A549 (cell line): ENCODE results near the gene SHC1.

Experiments
- CBX8 ChIP-seq: fragments of 200-600 bp; sonication (generic); IDR thresholded peaks from 2 replicates; pipeline ENCODE4 v1.6.1; 2016
- CTCF ChIP-seq: fragments of >200 bp; sonication (Bioruptor Twin); formaldehyde crosslinking; IDR thresholded peaks from 3 replicates; pipeline ENCODE4 v1.5.1; 2016
- HDAC2 ChIP-seq: fragments of 200-600 bp; sonication (generic); IDR thresholded peaks from 2 replicates; pipeline ENCODE4 v1.6.1; 2016
- JUNB ChIP-seq: fragments of >200 bp; sonication (Bioruptor Twin); formaldehyde crosslinking; IDR thresholded peaks from 2 replicates; pipeline ENCODE4 v1.6.1; 2016
- MAFK ChIP-seq: fragments of 450-650 bp; IDR thresholded peaks from 2 replicates; pipeline ENCODE4 v1.6.1; 2014; ENCODE audit not compliant: partially characterized antibody
- MAX ChIP-seq: IDR thresholded peaks from 2 replicates; pipeline ENCODE4 v1.6.1; 2012
- NR3C1 ChIP-seq: fragments of >200 bp; sonication (Bioruptor Twin); formaldehyde crosslinking; IDR thresholded peaks from 3 replicates; pipeline ENCODE4 v1.6.1; 2017
- PHF8 ChIP-seq: fragments of 200-600 bp; sonication (generic); IDR thresholded peaks from 2 replicates; pipeline ENCODE4 v1.6.1; 2016; ENCODE audit warnings: low read depth, mild to moderate bottlenecking, antibody characterized with exemption, moderate library complexity, borderline replicate concordance
- POLR2A ChIP-seq: IDR thresholded peaks from 2 replicates; pipeline ENCODE4 v1.6.1; 2012; ENCODE audit warnings: mild to moderate bottlenecking, low read length
- RFX5 ChIP-seq: fragments of 450-650 bp; IDR thresholded peaks from 2 replicates; pipeline ENCODE4 v1.7.1; 2014; ENCODE audit warnings: antibody characterized with exemption, mild to moderate bottlenecking, moderate library complexity
- TF ChIP-seq, protein P1 (sequence below): fragments of 450-650 bp; IDR thresholded peaks from 2 replicates; pipeline ENCODE4 v1.6.1; 2014; ENCODE audit warnings: antibody characterized with exemption
- TF ChIP-seq, protein P2 (sequence below): fragments of 200-600 bp; sonication (generic); IDR thresholded peaks from 2 replicates; pipeline ENCODE4 v1.6.1; 2016; ENCODE audit warnings: antibody characterized with exemption, mild to moderate bottlenecking, moderate library complexity

DNA sequence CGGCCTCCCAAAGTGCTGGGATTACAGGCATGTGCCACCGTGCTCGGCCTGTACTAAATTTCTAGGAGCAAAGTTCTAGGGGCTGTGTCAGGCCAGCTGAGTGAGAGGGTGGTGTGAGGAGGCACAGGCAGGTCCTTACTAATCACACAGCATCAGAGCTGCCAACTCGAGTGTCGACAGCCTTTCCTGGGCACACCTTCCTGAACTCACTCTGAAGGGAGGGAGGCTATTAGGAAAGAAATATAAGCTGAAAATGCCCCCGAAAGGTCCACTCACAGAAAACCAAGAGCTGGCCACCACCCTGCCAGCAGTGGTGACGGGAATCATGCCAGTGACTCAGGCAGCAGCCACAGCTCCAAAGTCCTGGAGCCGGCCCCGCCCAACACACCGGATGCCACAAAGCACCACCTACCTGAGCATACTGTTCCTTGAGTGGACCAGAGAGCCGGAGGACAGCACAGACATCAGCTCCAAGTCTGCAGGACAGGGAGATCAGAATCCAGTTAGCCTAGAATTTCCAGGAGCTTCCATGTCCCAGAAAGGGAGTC, 38.5 kb downstream of the SHC1 start:
- TF ChIP-seq CTCF = no peak
- no peak for TF ChIP-seq POLR2A
- TF ChIP-seq NR3C1 = no peak
- no peak for TF ChIP-seq CBX8
- TF ChIP-seq, protein P1, sequence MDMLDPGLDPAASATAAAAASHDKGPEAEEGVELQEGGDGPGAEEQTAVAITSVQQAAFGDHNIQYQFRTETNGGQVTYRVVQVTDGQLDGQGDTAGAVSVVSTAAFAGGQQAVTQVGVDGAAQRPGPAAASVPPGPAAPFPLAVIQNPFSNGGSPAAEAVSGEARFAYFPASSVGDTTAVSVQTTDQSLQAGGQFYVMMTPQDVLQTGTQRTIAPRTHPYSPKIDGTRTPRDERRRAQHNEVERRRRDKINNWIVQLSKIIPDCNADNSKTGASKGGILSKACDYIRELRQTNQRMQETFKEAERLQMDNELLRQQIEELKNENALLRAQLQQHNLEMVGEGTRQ = no peak
- no peak for TF ChIP-seq MAX
- TF ChIP-seq PHF8 = no peak
- TF ChIP-seq RFX5 = no peak
- TF ChIP-seq, protein P2, sequence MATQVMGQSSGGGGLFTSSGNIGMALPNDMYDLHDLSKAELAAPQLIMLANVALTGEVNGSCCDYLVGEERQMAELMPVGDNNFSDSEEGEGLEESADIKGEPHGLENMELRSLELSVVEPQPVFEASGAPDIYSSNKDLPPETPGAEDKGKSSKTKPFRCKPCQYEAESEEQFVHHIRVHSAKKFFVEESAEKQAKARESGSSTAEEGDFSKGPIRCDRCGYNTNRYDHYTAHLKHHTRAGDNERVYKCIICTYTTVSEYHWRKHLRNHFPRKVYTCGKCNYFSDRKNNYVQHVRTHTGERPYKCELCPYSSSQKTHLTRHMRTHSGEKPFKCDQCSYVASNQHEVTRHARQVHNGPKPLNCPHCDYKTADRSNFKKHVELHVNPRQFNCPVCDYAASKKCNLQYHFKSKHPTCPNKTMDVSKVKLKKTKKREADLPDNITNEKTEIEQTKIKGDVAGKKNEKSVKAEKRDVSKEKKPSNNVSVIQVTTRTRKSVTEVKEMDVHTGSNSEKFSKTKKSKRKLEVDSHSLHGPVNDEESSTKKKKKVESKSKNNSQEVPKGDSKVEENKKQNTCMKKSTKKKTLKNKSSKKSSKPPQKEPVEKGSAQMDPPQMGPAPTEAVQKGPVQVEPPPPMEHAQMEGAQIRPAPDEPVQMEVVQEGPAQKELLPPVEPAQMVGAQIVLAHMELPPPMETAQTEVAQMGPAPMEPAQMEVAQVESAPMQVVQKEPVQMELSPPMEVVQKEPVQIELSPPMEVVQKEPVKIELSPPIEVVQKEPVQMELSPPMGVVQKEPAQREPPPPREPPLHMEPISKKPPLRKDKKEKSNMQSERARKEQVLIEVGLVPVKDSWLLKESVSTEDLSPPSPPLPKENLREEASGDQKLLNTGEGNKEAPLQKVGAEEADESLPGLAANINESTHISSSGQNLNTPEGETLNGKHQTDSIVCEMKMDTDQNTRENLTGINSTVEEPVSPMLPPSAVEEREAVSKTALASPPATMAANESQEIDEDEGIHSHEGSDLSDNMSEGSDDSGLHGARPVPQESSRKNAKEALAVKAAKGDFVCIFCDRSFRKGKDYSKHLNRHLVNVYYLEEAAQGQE = no peak
- TF ChIP-seq MAFK = no peak
- TF ChIP-seq HDAC2 = no peak
- TF ChIP-seq JUNB = no peak
